OCI-LY3 (cell line): Measurements from ENCODE around the gene RGL4.

ENCODE experiments used
- EZH2phosphoT487 ChIP-seq: fragments of 200-600 bp; shearing (Covaris generic); IDR thresholded peaks from 2 replicates; pipeline ENCODE4 v1.6.1; 2018; ENCODE audit warnings: antibody characterized with exemption, mixed run types, low read depth
- TF ChIP-seq, protein P1 (sequence below): fragments of 200-600, 300-600 bp; sonication (generic); IDR thresholded peaks from 2 replicates; pipeline ENCODE4 v1.5.1; 2014; ENCODE audit warnings: antibody characterized with exemption, low read length, low read depth

DNA sequence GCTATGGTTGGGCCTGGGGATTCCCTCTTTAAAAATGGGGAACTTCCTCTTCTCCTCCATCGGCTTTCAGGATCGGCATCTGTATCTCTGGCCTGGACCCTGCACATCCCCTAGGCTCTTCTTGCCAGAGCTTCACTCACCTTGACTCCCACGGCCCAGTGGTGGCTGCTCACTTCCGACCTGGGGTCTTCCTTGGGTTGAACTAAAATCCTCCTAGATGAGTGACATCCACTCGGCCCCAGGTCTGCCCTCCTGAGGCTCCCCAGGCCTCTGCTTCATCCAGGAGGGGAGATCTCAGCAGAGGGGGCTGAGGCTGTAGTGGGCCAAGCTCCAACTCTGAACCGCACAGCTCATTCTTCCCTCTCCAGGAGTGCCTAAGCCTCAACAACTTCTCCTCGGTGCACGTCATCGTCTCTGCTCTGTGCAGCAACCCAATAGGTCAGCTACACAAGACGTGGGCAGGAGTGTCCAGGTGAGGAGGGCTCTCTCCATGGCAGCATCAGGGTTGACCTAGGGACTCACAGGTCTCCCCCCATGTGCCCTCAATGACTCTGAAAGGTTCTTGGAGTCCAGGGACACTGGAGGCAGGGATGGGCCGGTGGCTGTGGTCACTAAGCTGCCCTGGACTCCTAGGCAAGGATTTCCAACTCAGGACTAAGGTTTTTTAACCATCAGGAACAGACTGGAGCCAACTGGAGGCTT, 3.3 kb downstream of the RGL4 start:
- TF ChIP-seq, protein P1, sequence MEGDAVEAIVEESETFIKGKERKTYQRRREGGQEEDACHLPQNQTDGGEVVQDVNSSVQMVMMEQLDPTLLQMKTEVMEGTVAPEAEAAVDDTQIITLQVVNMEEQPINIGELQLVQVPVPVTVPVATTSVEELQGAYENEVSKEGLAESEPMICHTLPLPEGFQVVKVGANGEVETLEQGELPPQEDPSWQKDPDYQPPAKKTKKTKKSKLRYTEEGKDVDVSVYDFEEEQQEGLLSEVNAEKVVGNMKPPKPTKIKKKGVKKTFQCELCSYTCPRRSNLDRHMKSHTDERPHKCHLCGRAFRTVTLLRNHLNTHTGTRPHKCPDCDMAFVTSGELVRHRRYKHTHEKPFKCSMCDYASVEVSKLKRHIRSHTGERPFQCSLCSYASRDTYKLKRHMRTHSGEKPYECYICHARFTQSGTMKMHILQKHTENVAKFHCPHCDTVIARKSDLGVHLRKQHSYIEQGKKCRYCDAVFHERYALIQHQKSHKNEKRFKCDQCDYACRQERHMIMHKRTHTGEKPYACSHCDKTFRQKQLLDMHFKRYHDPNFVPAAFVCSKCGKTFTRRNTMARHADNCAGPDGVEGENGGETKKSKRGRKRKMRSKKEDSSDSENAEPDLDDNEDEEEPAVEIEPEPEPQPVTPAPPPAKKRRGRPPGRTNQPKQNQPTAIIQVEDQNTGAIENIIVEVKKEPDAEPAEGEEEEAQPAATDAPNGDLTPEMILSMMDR, result no peak
- TF ChIP-seq EZH2phosphoT487, result no peak
